Measurements from ENCODE around the gene MEG3.

MEG3 gene

DNA sequence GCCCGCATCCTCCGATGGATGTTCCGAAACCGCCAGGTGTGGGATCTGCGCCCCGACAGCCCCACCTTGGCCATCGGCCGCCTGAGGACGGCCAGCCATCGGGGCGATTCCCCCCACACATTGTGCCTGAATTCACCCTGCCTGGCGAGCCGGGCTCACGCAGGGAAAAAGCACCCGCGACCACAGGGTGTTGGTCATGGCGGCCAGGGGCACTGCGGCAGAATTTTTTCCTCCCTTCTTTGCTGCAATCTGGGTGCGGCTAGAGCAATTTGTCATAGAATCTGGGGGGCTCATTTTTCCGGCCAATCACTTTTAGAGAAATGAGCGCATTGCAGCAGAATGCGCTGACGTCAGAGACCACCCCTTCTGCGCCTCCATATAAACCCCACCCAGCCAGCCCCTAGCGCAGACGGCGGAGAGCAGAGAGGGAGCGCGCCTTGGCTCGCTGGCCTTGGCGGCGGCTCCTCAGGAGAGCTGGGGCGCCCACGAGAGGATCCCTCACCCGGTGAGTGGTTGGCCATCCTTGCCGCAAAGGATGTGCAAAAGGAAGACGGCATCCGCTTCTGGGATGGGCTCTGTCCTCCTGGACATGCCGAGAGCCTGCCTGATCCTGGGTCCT, at the start of gene MEG3:
TSS of gene MEG3 (plus strand) at position 406 of the 619 bp plus-strand sequence.
- Histone ChIP-seq H3K9me3 (ENCODE audit: control insufficient read depth, low read depth, low read length) (peaks cover 3% of the 10 kb centered on the region), H3K36me3 (ENCODE audit: control insufficient read depth, low read depth, low read length) (no peaks in the 10 kb centered on the region), H3K27me3 (ENCODE audit: control insufficient read depth, insufficient read depth, low read length) (no peaks in the 10 kb centered on the region), H3K27ac (ENCODE audit: low read length) (no peak within 1 kb of the TSS), H3K4me3 (ENCODE audit: low read length) (no peak within 1 kb of the TSS), H3K4me1 (ENCODE audit: control insufficient read depth, low read depth, low read length) (peaks cover 14% of the 10 kb centered on the region), H3K9ac (ENCODE audit: low read length) (no peak within 1 kb of the TSS)

DNA sequence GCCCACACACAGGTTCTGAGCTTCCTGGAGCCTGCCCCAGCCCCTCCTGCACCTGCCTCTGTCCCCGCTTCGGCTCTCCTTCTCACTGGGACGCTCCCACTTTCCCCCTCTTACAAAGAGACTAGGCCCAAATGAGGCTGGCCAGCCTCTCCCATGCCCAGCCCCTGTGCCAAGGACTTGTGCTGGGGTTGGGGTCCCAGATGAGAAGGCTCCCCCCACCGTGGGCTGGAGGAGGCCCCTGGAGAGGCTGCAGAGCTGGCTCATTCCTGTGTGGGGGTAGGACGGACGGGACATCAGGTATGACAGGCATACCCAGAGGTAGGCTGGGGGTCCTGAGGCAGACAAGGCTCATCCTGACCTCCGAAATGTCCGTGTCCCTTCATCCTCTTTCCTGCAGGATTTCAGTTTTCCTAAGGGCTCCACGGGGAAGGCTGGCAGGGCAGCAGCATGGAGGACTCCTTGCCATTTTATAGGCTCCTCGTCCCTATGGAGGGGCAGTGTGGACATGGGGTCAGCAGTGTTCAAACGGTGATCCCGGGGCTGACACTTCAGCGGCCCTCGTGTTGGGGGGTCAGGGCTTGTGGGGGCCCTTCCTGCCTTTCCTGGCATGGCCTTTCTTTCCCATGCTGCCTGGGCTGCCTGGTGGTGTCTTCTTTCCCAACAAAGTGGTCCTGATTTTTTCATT, 49.1 kb upstream of the MEG3 start:
- no peak overlapping the region for H3K9ac ChIP-seq (ENCODE audit: low read length)
- H3K4me3 ChIP-seq (ENCODE audit: low read length) = no peak overlapping the region
- no peaks in the 10 kb centered on the region for H3K27me3 ChIP-seq (ENCODE audit: control insufficient read depth, insufficient read depth, low read length)
- H3K9me3 ChIP-seq (ENCODE audit: control insufficient read depth, low read depth, low read length) = no peaks in the 10 kb centered on the region
- H3K27ac ChIP-seq (ENCODE audit: low read length) = no peak overlapping the region
- no peaks in the 10 kb centered on the region for H3K36me3 ChIP-seq (ENCODE audit: control insufficient read depth, low read depth, low read length)
- no peaks in the 10 kb centered on the region for H3K4me1 ChIP-seq (ENCODE audit: control insufficient read depth, low read depth, low read length)

GRCh38 chr14:100777366-100777817, 48.5 kb upstream of the MEG3 start:
- H3K27me3 ChIP-seq (ENCODE audit: control insufficient read depth, insufficient read depth, low read length) = no peaks in the 10 kb centered on the region
- no peak overlapping the region for H3K27ac ChIP-seq (ENCODE audit: low read length)
- no peaks in the 10 kb centered on the region for H3K4me1 ChIP-seq (ENCODE audit: control insufficient read depth, low read depth, low read length)

DNA sequence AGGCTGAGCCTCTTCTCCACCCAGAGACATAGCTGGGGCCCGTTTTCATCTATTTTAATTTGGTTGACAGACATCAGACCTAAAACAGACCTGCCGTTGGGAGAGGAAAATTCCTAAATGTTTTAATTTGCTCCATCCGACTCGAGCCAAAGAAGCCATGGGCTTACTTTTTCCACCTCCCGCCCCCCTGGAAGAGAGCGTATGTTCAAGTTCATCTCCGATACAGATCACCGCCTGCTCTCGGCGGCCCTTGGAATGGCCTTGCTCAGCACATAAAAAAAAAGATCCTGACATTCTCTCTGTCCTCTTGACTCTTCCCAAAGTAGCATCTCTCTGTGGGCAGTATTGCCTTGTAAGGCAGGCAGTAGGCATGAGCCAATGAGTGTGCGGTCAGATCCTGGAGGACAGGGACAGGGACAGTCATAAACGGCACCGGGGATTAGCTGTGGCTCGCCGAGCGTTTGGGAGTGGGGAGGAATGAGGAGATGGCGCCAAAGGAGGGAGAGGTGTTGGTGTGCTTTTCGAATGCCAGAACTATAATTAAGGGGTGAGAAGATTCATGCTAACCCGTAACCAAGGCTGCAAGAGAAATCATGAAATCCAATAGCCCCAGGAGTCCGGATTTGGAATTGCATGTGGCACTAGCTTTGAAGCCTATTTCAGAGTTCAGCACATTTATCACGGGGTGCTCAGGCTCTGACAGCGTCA, 47.9 kb upstream of the MEG3 start:
- no peaks in the 10 kb centered on the region for H3K36me3 ChIP-seq (ENCODE audit: control insufficient read depth, low read depth, low read length)
- H3K27ac ChIP-seq (ENCODE audit: low read length) = no peak overlapping the region
- no peaks in the 10 kb centered on the region for H3K9me3 ChIP-seq (ENCODE audit: control insufficient read depth, low read depth, low read length)
- no peaks in the 10 kb centered on the region for H3K4me1 ChIP-seq (ENCODE audit: control insufficient read depth, low read depth, low read length)
- H3K27me3 ChIP-seq (ENCODE audit: control insufficient read depth, insufficient read depth, low read length) = no peaks in the 10 kb centered on the region
- no peak overlapping the region for H3K9ac ChIP-seq (ENCODE audit: low read length)
- no peak overlapping the region for H3K4me3 ChIP-seq (ENCODE audit: low read length)

More at GRCh38 chr14:100777366-100777817, 48.5 kb upstream of the MEG3 start:
- Histone ChIP-seq H3K9ac (ENCODE audit: low read length) (no peak overlapping the region), H3K36me3 (ENCODE audit: control insufficient read depth, low read depth, low read length) (no peaks in the 10 kb centered on the region), H3K9me3 (ENCODE audit: control insufficient read depth, low read depth, low read length) (no peaks in the 10 kb centered on the region), H3K4me3 (ENCODE audit: low read length) (no peak overlapping the region)

DNA sequence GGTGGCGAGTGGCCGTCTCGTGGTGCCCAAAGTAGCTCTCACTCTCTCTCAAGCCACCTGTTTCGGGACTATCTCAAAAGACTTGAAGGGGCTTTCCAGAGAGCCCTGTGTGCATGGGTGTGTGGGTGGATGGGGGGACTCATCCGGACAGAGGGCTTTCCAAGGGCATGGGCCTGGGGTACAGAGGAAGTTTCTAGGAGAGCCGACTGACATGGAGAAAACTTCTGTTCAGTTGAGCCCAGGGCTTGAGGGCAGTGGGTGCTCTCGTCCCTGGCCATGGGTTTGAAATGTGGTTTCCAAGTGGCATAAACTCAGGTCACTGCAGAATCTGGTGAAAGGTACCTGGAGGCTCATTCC, 47.4 kb upstream of the MEG3 start:
- H3K4me1 ChIP-seq (ENCODE audit: control insufficient read depth, low read depth, low read length) = no peaks in the 10 kb centered on the region
- H3K27ac ChIP-seq (ENCODE audit: low read length) = no peak overlapping the region
- no peaks in the 10 kb centered on the region for H3K27me3 ChIP-seq (ENCODE audit: control insufficient read depth, insufficient read depth, low read length)
- H3K9me3 ChIP-seq (ENCODE audit: control insufficient read depth, low read depth, low read length) = no peaks in the 10 kb centered on the region
- H3K36me3 ChIP-seq (ENCODE audit: control insufficient read depth, low read depth, low read length) = no peaks in the 10 kb centered on the region
- no peak overlapping the region for H3K4me3 ChIP-seq (ENCODE audit: low read length)
- H3K9ac ChIP-seq (ENCODE audit: low read length) = no peak overlapping the region

DNA sequence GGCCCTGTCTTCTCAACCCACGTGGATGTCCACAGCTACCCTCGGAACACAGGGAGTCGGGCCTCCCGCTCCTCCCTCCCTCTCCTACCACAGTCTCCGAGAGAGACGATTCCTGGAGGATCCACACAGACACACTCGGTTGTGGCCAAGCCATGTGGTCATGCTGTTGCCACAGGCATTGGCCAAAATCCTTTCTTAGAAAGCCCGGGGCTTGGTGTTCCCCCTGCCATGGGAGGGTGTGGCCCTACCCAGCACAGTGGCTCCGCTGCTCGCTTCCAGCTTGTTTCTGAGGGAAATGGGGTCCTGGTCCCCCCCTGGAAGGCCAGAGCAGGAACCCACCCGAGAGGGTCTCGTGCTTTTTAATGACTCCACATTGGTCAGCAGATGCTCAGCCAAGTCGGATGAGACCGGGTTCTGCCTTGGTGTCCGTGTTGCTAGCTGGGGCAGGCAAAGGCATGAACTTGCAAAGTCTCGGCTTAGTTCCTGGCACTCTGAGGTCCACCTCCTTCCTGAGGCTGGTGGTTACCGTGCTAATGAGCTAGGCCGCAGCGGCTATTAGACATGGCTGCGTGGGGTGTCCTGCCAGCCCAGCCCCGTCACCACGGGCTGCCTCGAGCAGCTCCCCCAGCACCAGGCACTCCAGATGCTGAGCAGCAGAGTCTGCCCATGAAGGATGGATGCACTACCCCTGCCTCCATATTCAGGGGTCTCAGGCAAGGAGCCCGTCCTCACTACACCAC, 46.8 kb upstream of the MEG3 start:
- no peak overlapping the region for H3K9ac ChIP-seq (ENCODE audit: low read length)

GRCh38 chr14:100779691-100780080, 46.2 kb upstream of the MEG3 start:
- no peaks in the 10 kb centered on the region for H3K9me3 ChIP-seq (ENCODE audit: control insufficient read depth, low read depth, low read length)
- no peak overlapping the region for H3K27ac ChIP-seq (ENCODE audit: low read length)
- no peak overlapping the region for H3K9ac ChIP-seq (ENCODE audit: low read length)
- no peaks in the 10 kb centered on the region for H3K27me3 ChIP-seq (ENCODE audit: control insufficient read depth, insufficient read depth, low read length)
- no peaks in the 10 kb centered on the region for H3K36me3 ChIP-seq (ENCODE audit: control insufficient read depth, low read depth, low read length)
- no peaks in the 10 kb centered on the region for H3K4me1 ChIP-seq (ENCODE audit: control insufficient read depth, low read depth, low read length)
- H3K4me3 ChIP-seq (ENCODE audit: low read length) = no peak overlapping the region

More for the DNA sequence above, 46.8 kb upstream of the MEG3 start:
- Histone ChIP-seq H3K36me3 (ENCODE audit: control insufficient read depth, low read depth, low read length) (no peaks in the 10 kb centered on the region), H3K4me3 (ENCODE audit: low read length) (no peak overlapping the region), H3K4me1 (ENCODE audit: control insufficient read depth, low read depth, low read length) (no peaks in the 10 kb centered on the region), H3K27ac (ENCODE audit: low read length) (no peak overlapping the region), H3K9me3 (ENCODE audit: control insufficient read depth, low read depth, low read length) (no peaks in the 10 kb centered on the region), H3K27me3 (ENCODE audit: control insufficient read depth, insufficient read depth, low read length) (no peaks in the 10 kb centered on the region)

GRCh38 chr14:100780246-100780645, 45.7 kb upstream of the MEG3 start:
- Histone ChIP-seq H3K27me3 (ENCODE audit: control insufficient read depth, insufficient read depth, low read length) (no peaks in the 10 kb centered on the region), H3K4me3 (ENCODE audit: low read length) (no peak overlapping the region), H3K36me3 (ENCODE audit: control insufficient read depth, low read depth, low read length) (no peaks in the 10 kb centered on the region), H3K9ac (ENCODE audit: low read length) (no peak overlapping the region), H3K9me3 (ENCODE audit: control insufficient read depth, low read depth, low read length) (no peaks in the 10 kb centered on the region), H3K4me1 (ENCODE audit: control insufficient read depth, low read depth, low read length) (no peaks in the 10 kb centered on the region), H3K27ac (ENCODE audit: low read length) (no peak overlapping the region)

DNA sequence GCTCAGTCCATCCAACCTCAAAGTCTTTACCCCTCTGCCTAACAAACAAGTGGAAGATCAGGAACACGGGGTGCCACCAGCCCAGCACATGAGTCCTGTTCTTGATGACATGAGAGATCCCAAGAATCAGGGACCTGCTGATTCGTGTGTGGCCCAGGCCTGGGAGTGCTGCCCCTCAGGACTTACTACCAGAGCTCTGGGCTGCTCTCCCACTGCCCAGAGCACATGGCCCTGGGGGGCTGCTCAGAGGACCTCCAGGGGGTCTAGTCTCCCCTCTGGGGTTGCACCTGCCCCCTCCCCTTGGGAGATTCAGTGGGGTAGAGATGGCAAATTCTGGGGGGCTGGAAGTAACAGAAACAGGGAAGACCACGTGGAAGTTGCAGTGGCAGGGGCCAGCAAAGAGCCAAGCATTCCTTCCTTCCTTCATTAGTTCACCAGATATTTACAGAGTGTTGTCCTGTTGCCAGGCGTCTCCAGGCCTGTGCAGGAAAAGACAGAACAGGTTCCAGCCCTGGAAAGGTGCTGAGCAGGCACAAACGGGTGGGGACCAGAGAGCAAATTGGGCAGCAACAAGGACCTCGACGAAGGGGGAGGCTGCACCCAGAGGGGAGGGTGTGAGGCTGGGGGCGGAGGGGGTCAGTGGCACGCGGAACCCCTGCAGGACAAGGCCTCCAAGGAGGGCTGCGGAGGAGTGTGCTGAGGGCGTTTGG, 45.1 kb upstream of the MEG3 start:
- Histone ChIP-seq H3K9ac (ENCODE audit: low read length) (no peak overlapping the region), H3K27ac (ENCODE audit: low read length) (no peak overlapping the region), H3K4me3 (ENCODE audit: low read length) (no peak overlapping the region), H3K9me3 (ENCODE audit: control insufficient read depth, low read depth, low read length) (no peaks in the 10 kb centered on the region), H3K4me1 (ENCODE audit: control insufficient read depth, low read depth, low read length) (no peaks in the 10 kb centered on the region), H3K27me3 (ENCODE audit: control insufficient read depth, insufficient read depth, low read length) (no peaks in the 10 kb centered on the region), H3K36me3 (ENCODE audit: control insufficient read depth, low read depth, low read length) (no peaks in the 10 kb centered on the region)

- Histone ChIP-seq H3K4me3 (ENCODE audit: low read length) (no peak overlapping the region), H3K36me3 (ENCODE audit: control insufficient read depth, low read depth, low read length) (no peaks in the 10 kb centered on the region), H3K9me3 (ENCODE audit: control insufficient read depth, low read depth, low read length) (no peaks in the 10 kb centered on the region), H3K27ac (ENCODE audit: low read length) (no peak overlapping the region), H3K4me1 (ENCODE audit: control insufficient read depth, low read depth, low read length) (no peaks in the 10 kb centered on the region), H3K27me3 (ENCODE audit: control insufficient read depth, insufficient read depth, low read length) (no peaks in the 10 kb centered on the region), H3K9ac (ENCODE audit: low read length) (no peak overlapping the region)
These were observed 44.0 kb upstream of the MEG3 start for GRCh38 chr14:100781952-100782351.

Measured in iPS-18a (cell line).